ENCODE results near the gene EPC2.

Gene EPC2

GRCh38 chr2:148814860-148815419 lies 170.4 kb downstream of the EPC2 start:
- DNase-seq: no peak

- DNase-seq: no peak
Measured at GRCh38 chr2:148816176-148816575, 171.6 kb downstream of the EPC2 start.

GRCh38 chr2:148817210-148817708 lies 172.7 kb downstream of the EPC2 start:
- peak; percentile 56 for DNase-seq

GRCh38 chr2:148819019-148819585 lies 174.6 kb downstream of the EPC2 start:
- DNase-seq: no peak

- no peak for DNase-seq
Measured at GRCh38 chr2:148824190-148824589, 179.6 kb downstream of the EPC2 start.

- DNase-seq: no peak
Measured at GRCh38 chr2:148826791-148827190, 182.2 kb downstream of the EPC2 start.

- DNase-seq: no peak
Measured at GRCh38 chr2:148828941-148829340, 184.4 kb downstream of the EPC2 start.

- no peak for DNase-seq
Measured at GRCh38 chr2:148829618-148830017, 185.1 kb downstream of the EPC2 start.

GRCh38 chr2:148832637-148833036 lies 188.1 kb downstream of the EPC2 start:
- DNase-seq: no peak

Measured in NCI-H1105 treated with DMSO at 0.1 percent for 48 hours (cell line).